PC-9 (cell line): Measurements from ENCODE around the gene EPB41L4B. TPM values are rescaled to one million over a fixed set of nuclear protein-coding genes. Genes with fewer than 3 reads are reported as not detected.
A peak's percentile ranks its signal among the peaks of the same experiment; 100 is the strongest.

Experiments
- BruUV-seq: library from RNA; stranded (reverse); fragments of 400-500 nt; replicated peaks from 2 replicates; lab custom pipeline; 2021; lab: Mats Ljungman, UMichigan
- CTCF ChIA-PET: fragments of 300-600 bp; sonication (Branson Sonifier 250); formaldehyde crosslinking; loops from one replicate; lab custom pipeline; 2022; ENCODE audit warnings: antibody characterized with exemption; lab: Charles Lee
- POLR2A ChIA-PET: fragments of 300-600 bp; sonication (Branson Sonifier 250); formaldehyde crosslinking; loops from one replicate; lab custom pipeline; 2022; ENCODE audit warnings: antibody characterized with exemption; ENCODE audit not compliant: unreplicated experiment; lab: Charles Lee
- DNase-seq, 2 experiments: peaks; one replicate each; pipeline versions ENCODE4 v3.0.0 to v3.0.0-alpha.2; 2015 to 2022; ENCODE audit warnings: mixed read lengths in 1 of 2
- H2AFZ ChIP-seq: fragments of 200-600 bp; sonication (generic); 2 replicates; pipeline ENCODE4 v1.8.1; 2017; ENCODE audit warnings: antibody characterized with exemption
- H3F3A ChIP-seq: fragments of 200-600 bp; sonication (generic); 2 replicates; pipeline ENCODE4 v1.8.1; 2017; ENCODE audit warnings: antibody characterized with exemption, mild to moderate bottlenecking, low read depth; ENCODE audit not compliant: insufficient read depth
- H3K27ac ChIP-seq: fragments of 200-600 bp; sonication (generic); 2 replicates; pipeline ENCODE4 v1.6.1; 2016; ENCODE audit warnings: mixed run types
- H3K27me3 ChIP-seq: fragments of 200-600 bp; sonication (generic); 2 replicates; pipeline ENCODE4 v1.6.1; 2016; ENCODE audit warnings: low read depth, mixed run types; ENCODE audit not compliant: insufficient read depth
- H3K36me3 ChIP-seq: fragments of 200-600 bp; sonication (generic); 2 replicates; pipeline ENCODE4 v1.6.1; 2016; ENCODE audit warnings: low read depth, mixed run types
- H3K4me1 ChIP-seq: fragments of 200-600 bp; sonication (generic); replicated peaks from 2 replicates; pipeline ENCODE4 v1.6.1; 2016; ENCODE audit warnings: mixed run types; ENCODE audit not compliant: insufficient read depth
- H3K4me2 ChIP-seq: fragments of 200-600 bp; sonication (generic); 2 replicates; pipeline ENCODE4 v1.6.1; 2017; ENCODE audit warnings: mixed run types
- H3K4me3 ChIP-seq: fragments of 200-600 bp; sonication (generic); 2 replicates; pipeline ENCODE4 v1.6.1; 2016; ENCODE audit warnings: mixed run types
- H3K79me2 ChIP-seq: fragments of 200-600 bp; sonication (generic); 2 replicates; pipeline ENCODE4 v1.6.1; 2017; ENCODE audit warnings: low read depth, mixed run types
- H3K9me2 ChIP-seq: fragments of 200-600 bp; sonication (generic); 2 replicates; pipeline ENCODE4 v1.8.1; 2017; ENCODE audit warnings: mild to moderate bottlenecking; ENCODE audit not compliant: insufficient read depth
- H3K9me3 ChIP-seq: fragments of 200-600 bp; sonication (generic); 2 replicates; pipeline ENCODE4 v1.8.1; 2016; ENCODE audit warnings: low read depth; ENCODE audit not compliant: insufficient read depth
- H4K20me1 ChIP-seq: fragments of 200-600 bp; sonication (generic); 2 replicates; pipeline ENCODE4 v1.8.1; 2017; ENCODE audit not compliant: insufficient read depth
- EZH2 ChIP-seq: fragments of 200-600 bp; sonication (generic); IDR thresholded peaks from 2 replicates; pipeline ENCODE4 v1.8.0; 2017; ENCODE audit warnings: antibody characterized with exemption, low read depth
- intact Hi-C: fragments of 100-400 bp; cut with micrococcal nuclease; formaldehyde crosslinking; loops from one replicate; pipeline ENCODE4 v1.10.0; 2022; ENCODE audit not compliant: unreplicated experiment
- total RNA-seq: library from RNA; stranded (reverse); gene quantifications from 2 replicates; pipeline ENCODE4 v1.2.3, GENCODE V29; 2021
- TF ChIP-seq, protein P1 (sequence below): fragments of 200-600 bp; sonication (generic); conservative IDR thresholded peaks from 2 replicates; pipeline ENCODE4 v1.6.1; 2017; ENCODE audit warnings: mixed run types, antibody characterized with exemption, mild to moderate bottlenecking, moderate library complexity

Gene EPB41L4B
- total RNA-seq, 1 experiment from 2014 or later: 4.2 TPM

DNA sequence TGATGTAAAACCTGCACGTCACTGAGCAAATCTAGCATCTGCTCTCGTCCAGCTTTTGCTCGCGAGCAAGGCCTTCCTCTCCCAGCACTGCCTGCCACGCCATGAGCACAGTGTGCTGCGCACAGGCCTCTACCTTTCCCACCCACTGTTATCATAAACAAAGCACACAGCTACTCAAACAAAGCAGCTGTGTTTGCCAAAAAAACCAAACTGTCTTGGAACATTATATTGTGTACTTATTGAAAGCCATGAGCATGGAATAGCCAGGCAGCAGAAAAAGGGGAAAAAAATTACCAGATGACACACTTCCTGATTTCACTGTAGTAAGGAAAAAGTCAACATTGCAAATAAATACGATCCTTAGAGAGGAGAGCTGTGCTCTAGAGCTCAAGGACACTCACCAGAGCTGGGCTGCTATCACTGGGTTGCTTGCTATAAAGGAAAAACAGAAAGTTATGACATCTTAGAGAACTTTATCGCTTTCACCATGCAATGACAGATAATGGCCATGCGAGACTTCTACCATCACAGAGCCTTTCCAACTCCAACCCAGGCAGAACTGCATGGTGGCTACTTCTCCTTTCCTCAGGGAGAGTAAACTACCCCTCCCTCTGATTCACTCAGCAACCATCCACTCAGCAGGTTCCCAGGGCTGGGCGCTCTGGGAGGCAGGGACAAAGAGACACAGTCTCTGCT, 69.6 kb downstream of the EPB41L4B start:
- intact Hi-C loops: loop anchor here (2.0 to 10.0 kb wide), 2 partner anchors 66 to 146 kb away; no protein-coding TSS in a partner anchor
- POLR2A ChIA-PET: interaction anchor here (0.6 to 0.7 kb wide), 3 partner anchors 143 to 239 kb away, joined by 3 to 4 read pairs (median 4); no protein-coding TSS in a partner anchor
- H3K4me3 ChIP-seq: peak overlapping the region; percentile 33; the same call in 1 of the 2 replicates
- no peaks in the 10 kb centered on the region for H3K9me3 ChIP-seq
- no peak for TF ChIP-seq EZH2
- TF ChIP-seq, protein P1, sequence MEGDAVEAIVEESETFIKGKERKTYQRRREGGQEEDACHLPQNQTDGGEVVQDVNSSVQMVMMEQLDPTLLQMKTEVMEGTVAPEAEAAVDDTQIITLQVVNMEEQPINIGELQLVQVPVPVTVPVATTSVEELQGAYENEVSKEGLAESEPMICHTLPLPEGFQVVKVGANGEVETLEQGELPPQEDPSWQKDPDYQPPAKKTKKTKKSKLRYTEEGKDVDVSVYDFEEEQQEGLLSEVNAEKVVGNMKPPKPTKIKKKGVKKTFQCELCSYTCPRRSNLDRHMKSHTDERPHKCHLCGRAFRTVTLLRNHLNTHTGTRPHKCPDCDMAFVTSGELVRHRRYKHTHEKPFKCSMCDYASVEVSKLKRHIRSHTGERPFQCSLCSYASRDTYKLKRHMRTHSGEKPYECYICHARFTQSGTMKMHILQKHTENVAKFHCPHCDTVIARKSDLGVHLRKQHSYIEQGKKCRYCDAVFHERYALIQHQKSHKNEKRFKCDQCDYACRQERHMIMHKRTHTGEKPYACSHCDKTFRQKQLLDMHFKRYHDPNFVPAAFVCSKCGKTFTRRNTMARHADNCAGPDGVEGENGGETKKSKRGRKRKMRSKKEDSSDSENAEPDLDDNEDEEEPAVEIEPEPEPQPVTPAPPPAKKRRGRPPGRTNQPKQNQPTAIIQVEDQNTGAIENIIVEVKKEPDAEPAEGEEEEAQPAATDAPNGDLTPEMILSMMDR: no peak
- H3K36me3 ChIP-seq: no peaks in the 10 kb centered on the region
- peak overlapping the region; percentile 95 for H3K27ac ChIP-seq
- peaks cover 79% of the 10 kb centered on the region for H3K4me1 ChIP-seq
- BruUV-seq: no TSS peak
- peak; percentile 50 to 90 for DNase-seq
- no peaks in the 10 kb centered on the region for H3K79me2 ChIP-seq
- no peaks in the 10 kb centered on the region for H4K20me1 ChIP-seq
- peak overlapping the region; percentile 75 for H3K4me2 ChIP-seq
- CTCF ChIA-PET: interaction anchor here (0.6 to 1.1 kb wide), 2 partner anchors 55 to 297 kb away, joined by 3 to 6 read pairs; no protein-coding TSS in a partner anchor
- no peaks in the 10 kb centered on the region for H3K27me3 ChIP-seq
- H2AFZ ChIP-seq: peak overlapping the region; percentile 28
- no peaks in the 10 kb centered on the region for H3K9me2 ChIP-seq
- peaks cover 64% of the 10 kb centered on the region for H3F3A ChIP-seq

DNA sequence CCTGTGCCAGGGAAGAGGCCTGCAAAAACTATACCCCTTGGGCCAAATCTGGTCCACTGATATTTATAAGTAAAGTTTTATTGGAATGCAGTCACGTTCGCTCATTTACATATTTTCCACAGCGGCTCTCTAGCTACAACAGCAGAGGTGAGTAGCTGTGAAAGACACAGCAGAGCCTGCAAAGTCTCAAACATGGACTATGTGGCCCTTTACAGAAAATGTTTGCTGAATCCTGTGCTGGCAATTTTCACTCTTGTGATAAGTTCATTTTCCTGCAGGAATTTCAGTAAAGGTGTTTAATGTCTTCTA, 70.1 kb downstream of the EPB41L4B start:
- Histone ChIP-seq H3K27me3 (no peaks in the 10 kb centered on the region), H3K9me3 (no peaks in the 10 kb centered on the region), H3K9me2 (no peaks in the 10 kb centered on the region), H3K4me3 (peak overlapping the region; percentile 33; the same call in 1 of the 2 replicates), H3K27ac (peak overlapping the region; percentile 95), H3K79me2 (no peaks in the 10 kb centered on the region), H2AFZ (peak overlapping the region; percentile 28; the same call in 1 of the 2 replicates), H3K36me3 (no peaks in the 10 kb centered on the region), H4K20me1 (no peaks in the 10 kb centered on the region), H3K4me1 (peaks cover 76% of the 10 kb centered on the region), H3F3A (peaks cover 64% of the 10 kb centered on the region), H3K4me2 (peak overlapping the region; percentile 75)
- ChIA-PET CTCF (no interaction called here), POLR2A (interaction anchor here (0.7 kb wide), 1 partner anchor 148 kb away, joined by 4 read pairs; no protein-coding TSS in a partner anchor)
- no peak for DNase-seq
- intact Hi-C loops: loop anchor here (2.0 to 10.0 kb wide), 2 partner anchors 66 to 146 kb away; no protein-coding TSS in a partner anchor
- BruUV-seq: no TSS peak
- TF ChIP-seq EZH2: no peak
- TF ChIP-seq, protein P1: no peak

DNA sequence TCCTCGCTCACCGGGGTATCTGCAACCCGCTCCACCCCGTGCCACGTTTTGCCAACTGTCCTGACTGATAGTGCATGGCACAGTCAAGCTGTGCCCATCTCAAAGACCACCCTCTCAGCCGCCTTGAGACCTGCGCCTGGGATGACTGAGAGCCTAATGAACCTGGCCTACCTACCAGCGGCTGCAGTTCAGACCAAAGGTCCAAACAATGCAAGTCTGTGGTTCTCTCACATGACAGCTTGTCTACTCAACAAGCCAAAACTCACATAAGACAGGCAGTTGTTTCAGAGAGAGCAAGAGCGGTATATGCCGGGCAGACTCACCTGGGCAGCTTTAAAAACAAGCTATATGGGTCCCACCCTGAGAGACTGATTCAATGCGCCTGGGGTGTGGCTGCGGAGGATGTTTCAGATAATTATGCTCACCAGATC, 70.5 kb downstream of the EPB41L4B start:
- peaks cover 72% of the 10 kb centered on the region for H3K4me1 ChIP-seq
- H3F3A ChIP-seq: peaks cover 60% of the 10 kb centered on the region
- H3K9me2 ChIP-seq: no peaks in the 10 kb centered on the region
- DNase-seq: no peak
- no TSS peak for BruUV-seq
- H3K4me3 ChIP-seq: no peak overlapping the region; the same call in 1 of the 2 replicates
- ChIA-PET POLR2A (no interaction called here), CTCF (interaction anchor here (0.6 kb wide), 1 partner anchor 366 kb away, joined by 4 read pairs; no protein-coding TSS in a partner anchor)
- no peaks in the 10 kb centered on the region for H4K20me1 ChIP-seq
- intact Hi-C loops: loop anchor here (2.0 to 10.0 kb wide), 2 partner anchors 66 to 146 kb away; no protein-coding TSS in a partner anchor
- H3K9me3 ChIP-seq: no peaks in the 10 kb centered on the region
- peak overlapping the region; percentile 95 for H3K27ac ChIP-seq
- H2AFZ ChIP-seq: no peak overlapping the region
- H3K27me3 ChIP-seq: no peaks in the 10 kb centered on the region
- H3K36me3 ChIP-seq: no peaks in the 10 kb centered on the region
- H3K4me2 ChIP-seq: peak overlapping the region; percentile 75
- TF ChIP-seq, protein P1: no peak
- no peak for TF ChIP-seq EZH2
- no peaks in the 10 kb centered on the region for H3K79me2 ChIP-seq
